HG03095 (cell line): Measurements from ENCODE around the gene ZDHHC11.
"Not testable (repeated sequence)": the region's sequence is repeated elsewhere in the genome, so short reads cannot be mapped to it uniquely, and the experiment has no call there.

ENCODE experiments used
- ATAC-seq: cut with Tn5 transposase; IDR thresholded peaks from one replicate; pipeline ENCODE4 v1.9.1; 2021; ENCODE audit warnings: moderate library complexity; ENCODE audit not compliant: unreplicated experiment

The ZDHHC11 gene

DNA sequence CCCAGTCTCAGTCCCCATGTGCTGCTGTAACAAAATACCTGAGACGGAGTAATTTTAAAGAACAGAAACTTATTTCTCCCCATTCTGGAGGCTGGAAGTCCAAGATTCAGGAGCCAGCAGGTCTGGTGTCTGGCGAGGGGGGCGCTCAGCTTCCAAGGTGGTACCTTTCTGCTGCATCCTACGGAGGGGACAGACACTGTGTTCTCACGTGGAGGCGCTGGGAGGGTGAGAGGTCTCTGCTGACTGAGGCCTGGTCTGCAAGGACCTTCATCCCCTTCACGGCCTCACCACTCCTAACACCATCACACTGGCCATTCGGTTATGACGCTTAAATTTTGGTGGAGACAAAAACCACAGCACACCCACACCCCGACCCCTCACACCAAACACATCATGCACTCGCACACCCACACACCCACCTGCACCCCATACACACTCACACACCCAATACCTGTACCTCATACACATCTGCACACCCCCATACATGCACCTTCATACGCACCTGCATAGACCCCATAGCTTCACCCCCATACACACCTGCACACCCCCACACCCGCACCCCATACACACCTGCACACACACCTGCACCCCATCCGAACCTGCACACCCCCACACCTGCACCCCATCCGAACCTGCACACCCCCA is 9.8 kb upstream of the ZDHHC11 start:
- no peak for ATAC-seq

DNA sequence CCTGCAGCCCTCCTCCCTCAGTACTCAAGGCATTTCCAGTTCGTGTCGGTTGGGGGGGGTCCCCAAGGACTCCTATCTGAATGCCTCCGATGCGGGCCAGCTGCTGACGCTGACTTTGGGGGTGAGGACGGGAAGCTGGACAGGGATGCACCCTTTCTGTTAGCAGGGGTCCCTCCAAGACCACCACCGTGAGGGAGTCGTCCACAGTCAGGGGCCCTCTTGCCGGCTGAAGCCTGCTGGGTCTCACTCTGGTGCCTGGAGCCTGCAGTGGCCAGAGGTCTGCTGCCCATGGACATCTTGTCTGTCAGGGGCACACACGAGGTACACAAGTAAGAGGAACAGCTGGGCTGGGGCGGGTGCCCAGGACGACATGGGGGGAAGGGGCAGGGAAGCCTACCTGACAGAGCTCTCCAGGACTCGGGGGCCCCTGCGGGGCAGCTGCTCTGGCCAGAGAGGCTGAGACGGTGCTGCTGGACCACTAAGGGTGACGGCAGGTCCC is 9.1 kb upstream of the ZDHHC11 start:
- ATAC-seq = no peak

DNA sequence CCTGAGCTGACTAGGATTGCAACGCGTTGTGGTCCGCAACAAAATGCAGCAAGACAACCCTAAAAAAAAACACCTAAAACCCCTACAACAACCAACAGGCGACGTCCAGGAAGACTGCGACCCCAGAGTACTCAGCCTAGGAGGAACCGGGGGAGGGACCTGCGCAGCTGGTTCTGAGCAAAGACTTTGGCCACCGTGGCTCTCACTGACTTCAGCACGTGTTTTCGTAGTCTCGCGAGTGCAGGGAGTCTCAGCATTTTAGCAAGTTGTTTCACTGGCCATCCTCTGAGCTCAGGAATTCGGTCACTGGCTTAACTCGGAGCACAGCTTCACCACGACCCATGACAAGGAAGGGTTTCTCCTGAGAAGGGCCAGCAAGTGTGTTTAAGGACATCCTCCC is 8.6 kb upstream of the ZDHHC11 start:
- no peak for ATAC-seq

GRCh38 chr5:858726-859125 is 7.9 kb upstream of the ZDHHC11 start:
- no peak for ATAC-seq

- no peak for ATAC-seq
These were observed 6.0 kb upstream of the ZDHHC11 start for GRCh38 chr5:856531-857425.

GRCh38 chr5:855771-856530 is 5.2 kb upstream of the ZDHHC11 start:
- ATAC-seq = no peak

- no peak for ATAC-seq
These were observed 4.4 kb upstream of the ZDHHC11 start for GRCh38 chr5:854966-855743.

DNA sequence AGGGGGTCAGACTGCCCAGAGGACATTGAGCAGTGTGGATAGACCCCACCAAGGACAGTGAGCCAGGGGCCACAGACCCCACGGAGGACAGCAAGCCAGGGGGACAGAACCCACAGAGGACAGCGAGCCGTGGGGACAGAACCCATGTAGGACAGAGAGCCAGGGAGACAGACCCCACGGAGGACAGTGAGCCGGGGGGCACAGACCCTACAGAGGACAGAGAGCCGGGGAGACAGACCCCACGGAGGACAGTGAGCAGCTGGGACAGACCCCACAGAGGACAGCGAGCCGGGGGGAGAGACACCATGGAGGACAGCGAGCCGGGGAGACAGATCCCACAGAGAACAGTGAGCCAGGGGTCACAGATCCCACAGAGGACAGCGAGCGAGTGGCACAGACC is 3.4 kb upstream of the ZDHHC11 start:
- no peak for ATAC-seq

- ATAC-seq = not testable (repeated sequence)
These were observed 2.8 kb upstream of the ZDHHC11 start for GRCh38 chr5:853416-854090.

DNA sequence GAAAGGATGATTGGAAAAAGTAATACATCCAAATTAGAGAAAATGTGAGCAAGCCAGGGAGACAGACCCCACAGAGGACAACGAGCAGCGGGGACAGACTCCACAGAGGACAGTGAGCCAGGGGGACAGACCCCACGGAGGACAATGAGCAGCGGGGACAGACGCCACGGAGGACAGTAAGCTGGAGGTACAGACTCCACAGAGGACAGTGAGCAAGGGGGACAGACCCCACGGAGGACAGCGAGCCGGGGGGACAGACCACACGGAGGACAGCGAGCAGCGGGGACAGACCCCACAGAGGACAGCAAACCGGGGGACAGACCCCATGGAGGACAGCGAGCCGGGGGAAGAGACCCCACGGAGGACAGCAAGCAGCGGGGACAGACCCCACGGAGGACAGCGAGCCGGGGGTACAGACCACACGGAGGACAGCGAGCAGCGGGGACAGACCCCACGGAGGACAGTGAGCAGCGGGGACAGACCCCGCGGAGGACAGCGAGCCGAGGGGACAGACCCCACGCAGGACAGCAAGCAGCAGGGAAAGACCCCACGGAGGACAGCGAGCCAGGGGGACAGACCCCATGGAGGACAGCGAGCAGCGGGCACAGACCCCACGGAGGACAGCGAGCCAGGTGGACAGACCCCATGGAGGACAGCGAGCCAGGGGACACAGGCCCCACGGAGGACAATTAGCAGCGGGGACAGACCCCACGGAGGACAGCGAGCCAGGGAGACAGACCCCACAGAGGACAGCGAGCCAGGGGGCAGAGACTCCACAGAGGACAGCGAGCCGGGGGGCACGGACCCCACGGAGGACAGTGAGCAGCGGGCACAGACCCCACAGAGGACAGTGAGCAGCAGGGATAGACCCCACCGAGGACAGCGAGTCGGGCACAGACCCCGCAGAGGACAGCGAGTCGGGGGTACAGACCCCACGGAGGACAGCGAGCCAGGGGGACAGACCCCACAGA is 1.9 kb upstream of the ZDHHC11 start:
- no peak for ATAC-seq

DNA sequence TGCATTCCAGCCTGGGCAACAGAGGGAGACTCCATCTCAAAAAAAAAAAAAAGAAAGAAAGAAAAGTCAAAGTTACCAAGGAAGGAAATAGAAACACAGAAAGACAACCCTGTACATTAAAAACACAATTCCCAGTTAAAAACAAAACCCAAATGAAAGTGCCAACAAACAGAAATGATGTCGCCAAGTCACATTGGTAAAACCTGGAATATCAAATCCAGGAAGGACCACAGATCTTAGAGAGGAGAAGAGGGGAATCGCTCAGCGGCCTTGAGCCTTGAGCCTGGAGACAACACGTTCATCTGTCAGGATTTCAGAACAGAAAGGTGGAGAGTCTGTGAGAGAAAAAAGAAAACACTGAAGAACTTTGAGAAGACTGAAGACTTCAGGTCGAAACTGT is 1.2 kb upstream of the ZDHHC11 start:
- no peak for ATAC-seq

DNA sequence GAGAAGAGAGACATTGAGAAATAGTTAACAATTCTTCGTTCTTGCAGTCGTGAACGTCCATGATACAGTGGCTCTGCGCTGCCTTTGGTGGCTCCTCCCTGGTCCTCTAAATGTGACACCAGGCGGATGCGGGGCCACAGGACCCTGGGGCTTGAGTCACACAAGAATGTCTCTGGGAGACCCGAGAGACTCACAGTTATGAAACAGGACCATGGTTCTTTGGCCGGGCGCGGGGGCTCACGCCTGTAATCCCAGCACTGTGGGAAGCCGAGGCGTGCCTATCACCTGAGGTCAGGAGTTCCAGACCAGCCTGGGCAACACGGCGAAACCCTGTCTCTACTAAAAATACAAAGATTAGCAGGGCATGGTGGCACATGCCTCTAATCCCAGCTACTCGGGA is 767 bp upstream of the ZDHHC11 start:
- ATAC-seq = no peak

DNA sequence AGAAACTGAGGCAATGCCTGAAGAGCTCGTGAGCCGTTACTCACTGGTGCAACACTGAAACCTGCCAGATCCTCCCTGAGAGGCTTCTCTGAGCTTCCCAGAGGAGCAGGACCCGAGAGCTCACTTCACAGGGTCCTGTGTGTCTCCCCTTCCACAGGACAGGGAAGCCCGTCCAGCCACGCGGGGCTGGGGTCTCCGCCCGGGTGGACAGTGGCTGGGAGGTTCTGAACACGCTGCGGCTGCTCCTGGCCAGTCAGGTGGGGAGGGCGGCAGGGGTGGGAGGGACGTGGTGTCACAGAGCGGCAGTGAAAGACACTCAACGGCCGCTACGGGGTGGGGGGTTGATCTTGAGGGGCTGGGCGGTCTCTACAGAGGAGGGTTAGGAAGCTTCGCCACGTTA is 290 bp upstream of the ZDHHC11 start:
- no peak for ATAC-seq

GRCh38 chr5:849651-850301 is 1.0 kb downstream of the ZDHHC11 start:
- ATAC-seq = no peak

- no peak for ATAC-seq
These were observed 2.1 kb downstream of the ZDHHC11 start for GRCh38 chr5:848671-849111.

GRCh38 chr5:847736-848135 is 3.0 kb downstream of the ZDHHC11 start:
- not testable (repeated sequence) for ATAC-seq

DNA sequence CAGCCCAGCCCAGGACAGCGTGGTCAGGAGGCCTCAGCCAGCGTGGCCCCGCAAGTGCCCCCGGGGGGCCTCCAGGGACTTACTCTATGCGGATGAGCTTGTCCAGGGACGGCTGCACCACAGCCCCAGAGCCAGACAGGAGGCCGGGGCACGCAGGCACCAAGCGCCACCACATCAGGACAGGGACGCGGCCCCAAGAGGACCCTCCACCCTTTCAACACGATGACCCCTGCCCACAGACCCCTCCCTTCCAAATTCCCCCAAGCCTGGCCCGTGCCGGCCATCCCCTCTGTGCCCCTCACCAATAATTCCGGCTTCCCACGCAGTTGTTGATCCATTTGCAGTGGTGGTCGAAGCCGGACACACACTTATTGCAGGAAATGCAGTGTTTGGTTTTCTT is 3.6 kb downstream of the ZDHHC11 start:
- not testable (repeated sequence) for ATAC-seq

DNA sequence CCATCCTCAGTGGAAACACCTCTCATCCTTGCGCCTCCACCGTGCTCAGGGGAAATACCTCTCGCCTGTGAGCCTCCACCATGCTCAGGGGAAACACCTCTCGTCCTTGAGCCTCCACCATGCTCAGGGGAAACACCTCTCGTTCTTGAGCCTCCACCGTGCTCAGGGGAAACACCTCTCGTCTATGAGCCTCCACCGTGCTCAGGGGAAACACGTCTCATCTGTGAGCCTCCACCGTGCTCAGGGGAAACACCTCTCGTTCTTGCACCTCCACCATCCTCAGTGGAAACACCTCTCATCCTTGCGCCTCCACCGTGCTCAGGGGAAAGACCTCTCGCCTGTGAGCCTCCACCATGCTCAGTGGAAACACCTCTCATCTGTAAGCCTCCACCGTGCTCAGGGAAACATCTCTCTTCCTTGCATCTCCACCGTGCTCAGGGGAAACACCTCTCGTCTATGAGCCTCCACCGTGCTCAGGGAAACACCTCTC is 4.1 kb downstream of the ZDHHC11 start:
- ATAC-seq = not testable (repeated sequence)
